ENCODE results near the gene SDK2. TPM values are rescaled to one million over a fixed set of nuclear protein-coding genes. Genes with fewer than 3 reads are reported as not detected.
A peak's percentile ranks its signal among the peaks of the same experiment; 100 is the strongest.

Gene SDK2
- polyA plus RNA-seq, 1 of the 3 experiments (the other 2 are of a cell fraction) = 0.02 TPM

DNA sequence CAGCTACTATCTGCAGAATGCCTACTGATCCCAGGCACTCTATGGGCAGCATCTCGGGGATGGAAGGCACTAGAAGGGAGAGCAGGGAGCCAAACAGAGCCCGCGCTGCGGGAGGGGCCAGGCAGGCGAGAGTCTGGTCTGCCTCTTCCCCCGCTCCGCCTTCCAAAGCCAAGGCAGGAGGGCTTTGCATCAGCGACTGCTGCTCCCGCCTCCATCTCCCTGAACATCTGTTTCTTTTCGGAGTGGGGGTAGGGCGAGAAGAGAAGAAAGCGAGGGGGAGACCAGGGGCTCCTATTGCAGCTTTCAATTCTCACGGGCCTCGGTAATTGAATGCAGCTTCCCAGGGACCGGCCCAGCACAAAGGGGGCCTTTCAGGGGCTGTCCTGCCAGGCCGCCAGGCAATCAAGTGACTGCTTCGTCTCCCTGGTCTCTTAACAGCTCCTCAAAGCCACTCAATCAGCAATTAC lies 301.0 kb downstream of the SDK2 start:
- Histone ChIP-seq H3K27ac (ENCODE audit: low read depth in 2 of 2, low read length in 1 of 2) (peak overlapping the region; percentile 70 to 92), H3K4me2 (peak overlapping the region; percentile 80), H3K79me2 (ENCODE audit: insufficient read depth) (no peaks in the 10 kb centered on the region), H3K9me3 (no peaks in the 10 kb centered on the region), H3K27me3 (ENCODE audit: insufficient read depth) (no peaks in the 10 kb centered on the region), H3K4me3 (ENCODE audit: low read depth in 2 of 2, low read length in 1 of 2) (peak overlapping the region in 1 of 2 experiments; percentile 4; a peak in 1 of 4 replicates), H3K9me2 (no peaks in the 10 kb centered on the region), H3F3A (replicated peaks; ENCODE audit: insufficient read depth) (peaks cover 5% of the 10 kb centered on the region), H2AFZ (ENCODE audit: low read depth) (peak overlapping the region; percentile 82), H3K4me1 (ENCODE audit: control insufficient read depth in 1 of 2, insufficient read depth in 2 of 2, low read depth in 1 of 2, low read length in 1 of 2) (peaks cover 23 to 40% of the 10 kb centered on the region in 2 experiments), H3K36me3 (replicated peaks in 1 of 2; ENCODE audit: control insufficient read depth in 1 of 2, insufficient read depth in 2 of 2, low read length in 1 of 2) (no peaks in the 10 kb centered on the region), H4K20me1 (ENCODE audit: insufficient read depth) (no peaks in the 10 kb centered on the region), H3K9ac (peak overlapping the region; percentile 46; the same call in 1 of the 2 replicates)
- TF ChIP-seq FOXJ3 (CRISPR knock-in tag; IDR thresholded peaks at IDR 0.05) (peak; percentile 55; the same call in 1 of the 2 replicates), GABPA (IDR thresholded peaks at IDR 0.05; ENCODE audit: low read depth) (no peak), YY1 (IDR thresholded peaks at IDR 0.05; ENCODE audit: low read depth) (no peak), FOXM1 (IDR thresholded peaks at IDR 0.05; ENCODE audit: low read depth) (no peak), MEF2A (IDR thresholded peaks at IDR 0.05; ENCODE audit: borderline replicate concordance, low read depth) (no peak), CHD2 (IDR thresholded peaks at IDR 0.05; ENCODE audit: low read length, partially characterized antibody) (peak; percentile 96), RCOR1 (IDR thresholded peaks at IDR 0.05; ENCODE audit: low read length) (peak; percentile 62; the same call in 1 of the 2 replicates), NRF1 (IDR thresholded peaks at IDR 0.05; ENCODE audit: low read depth, low read length) (no peak), GATA2 (CRISPR knock-in tag; IDR thresholded peaks at IDR 0.05) (peak; percentile 34; the same call in 1 of the 2 replicates), ELF1 (IDR thresholded peaks at IDR 0.05) (no peak), RAD21 (IDR thresholded peaks at IDR 0.05; ENCODE audit: low read length) (peak; percentile 45), RFX5 (IDR thresholded peaks at IDR 0.05; ENCODE audit: low read length) (no peak), NFIC (IDR thresholded peaks at IDR 0.05; ENCODE audit: borderline replicate concordance) (peak; percentile 47; the same call in 1 of the 2 replicates), JUND (IDR thresholded peaks at IDR 0.05) (no peak), TAF1 (IDR thresholded peaks at IDR 0.05; ENCODE audit: borderline replicate concordance, low read depth, low read length) (peak; percentile 65; the same call in 1 of the 2 replicates), TCF12 (IDR thresholded peaks at IDR 0.05) (peak; percentile 94), RXRA (IDR thresholded peaks at IDR 0.05; ENCODE audit: borderline replicate concordance, low read depth) (no peak), EP300 (IDR thresholded peaks at IDR 0.05; ENCODE audit: borderline replicate concordance in 1 of 2, low read depth in 1 of 2, low read length in 1 of 2) (peak; percentile 56 to 72; a peak in 3 of 4 replicates), POLR2AphosphoS5 (IDR thresholded peaks at IDR 0.05; ENCODE audit: low read depth, low read length) (peak; percentile 77)
- TF ChIP-seq, protein P1, sequence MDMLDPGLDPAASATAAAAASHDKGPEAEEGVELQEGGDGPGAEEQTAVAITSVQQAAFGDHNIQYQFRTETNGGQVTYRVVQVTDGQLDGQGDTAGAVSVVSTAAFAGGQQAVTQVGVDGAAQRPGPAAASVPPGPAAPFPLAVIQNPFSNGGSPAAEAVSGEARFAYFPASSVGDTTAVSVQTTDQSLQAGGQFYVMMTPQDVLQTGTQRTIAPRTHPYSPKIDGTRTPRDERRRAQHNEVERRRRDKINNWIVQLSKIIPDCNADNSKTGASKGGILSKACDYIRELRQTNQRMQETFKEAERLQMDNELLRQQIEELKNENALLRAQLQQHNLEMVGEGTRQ (IDR thresholded peaks at IDR 0.05; ENCODE audit: borderline replicate concordance, low read depth, low read length) = no peak
- TF ChIP-seq, protein P2, sequence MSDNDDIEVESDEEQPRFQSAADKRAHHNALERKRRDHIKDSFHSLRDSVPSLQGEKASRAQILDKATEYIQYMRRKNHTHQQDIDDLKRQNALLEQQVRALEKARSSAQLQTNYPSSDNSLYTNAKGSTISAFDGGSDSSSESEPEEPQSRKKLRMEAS (IDR thresholded peaks at IDR 0.05; ENCODE audit: low read depth) = peak; percentile 81
- 29% methylated on average over 16 of the region's 17 CpGs for WGBS (ENCODE audit: low lambda C conversion rate)
- DNase-seq = peak; percentile 94
- POLR2A ChIA-PET = interaction anchor here (0.7 to 4.3 kb wide), 11 partner anchors 10 to 111 kb away, joined by 3 to 26 read pairs (median 5); a partner anchor contains a TSS
- CTCF ChIA-PET = interaction anchor here (0.8 to 6.1 kb wide), 15 partner anchors 15 to 856 kb away, joined by 3 to 49 read pairs (median 5); partner anchors contain the start of gene CDC42EP4
